A549 (cell line): ENCODE data around the gene PGGHG.

Experiments used
- CHD4 ChIP-seq: fragments of 200-600 bp; sonication (generic); IDR thresholded peaks from 2 replicates; pipeline ENCODE4 v1.6.1; 2016; ENCODE audit warnings: antibody characterized with exemption, mild to moderate bottlenecking, borderline replicate concordance
- CTCF ChIP-seq: fragments of >200 bp; sonication (Bioruptor Twin); formaldehyde crosslinking; IDR thresholded peaks from 3 replicates; pipeline ENCODE4 v1.5.1; 2016
- POLR2A ChIP-seq: IDR thresholded peaks from 2 replicates; pipeline ENCODE4 v1.6.1; 2012; ENCODE audit warnings: mild to moderate bottlenecking, low read length
- RCOR1 ChIP-seq: fragments of 150-350 bp; IDR thresholded peaks from 2 replicates; pipeline ENCODE4 v1.6.1; 2014; ENCODE audit warnings: antibody characterized with exemption, low read length, low read depth
- SMC3 ChIP-seq: fragments of >200 bp; sonication (Bioruptor Twin); formaldehyde crosslinking; IDR thresholded peaks from 3 replicates; pipeline ENCODE4 v1.6.1; 2018; ENCODE audit warnings: inconsistent platforms
- TF ChIP-seq, protein P1 (sequence below): fragments of 200-600 bp; sonication (generic); IDR thresholded peaks from 2 replicates; pipeline ENCODE4 v1.6.1; 2016; ENCODE audit warnings: antibody characterized with exemption, mild to moderate bottlenecking, moderate library complexity
- TF ChIP-seq, protein P2 (sequence below): IDR thresholded peaks from 2 replicates; pipeline ENCODE4 v1.6.1; 2012; ENCODE audit warnings: low read depth, borderline replicate concordance

DNA sequence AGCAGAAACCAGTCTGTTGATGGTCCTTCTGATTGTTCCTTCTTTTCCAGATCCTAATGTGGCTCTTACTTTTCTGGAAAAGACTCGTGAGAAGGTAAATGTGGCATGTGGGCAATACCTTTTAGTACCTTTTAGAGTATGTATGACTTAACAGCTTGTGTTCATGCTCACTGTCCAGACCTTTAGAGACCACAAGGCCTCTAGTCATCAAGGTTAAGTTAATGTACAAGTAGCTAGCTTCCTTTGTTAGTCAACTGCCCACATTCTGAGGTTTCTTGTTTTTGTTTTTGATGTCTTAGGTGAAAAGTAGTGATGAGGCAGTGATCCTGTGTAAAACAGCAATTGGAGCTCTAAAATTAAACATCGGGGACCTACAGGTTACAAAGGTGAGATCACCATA is 44.5 kb upstream of the PGGHG start:
- TF ChIP-seq CHD4, result no peak
- TF ChIP-seq RCOR1, result no peak
- TF ChIP-seq CTCF, result no peak
- no peak for TF ChIP-seq SMC3
- no peak for TF ChIP-seq POLR2A
- TF ChIP-seq, protein P1, sequence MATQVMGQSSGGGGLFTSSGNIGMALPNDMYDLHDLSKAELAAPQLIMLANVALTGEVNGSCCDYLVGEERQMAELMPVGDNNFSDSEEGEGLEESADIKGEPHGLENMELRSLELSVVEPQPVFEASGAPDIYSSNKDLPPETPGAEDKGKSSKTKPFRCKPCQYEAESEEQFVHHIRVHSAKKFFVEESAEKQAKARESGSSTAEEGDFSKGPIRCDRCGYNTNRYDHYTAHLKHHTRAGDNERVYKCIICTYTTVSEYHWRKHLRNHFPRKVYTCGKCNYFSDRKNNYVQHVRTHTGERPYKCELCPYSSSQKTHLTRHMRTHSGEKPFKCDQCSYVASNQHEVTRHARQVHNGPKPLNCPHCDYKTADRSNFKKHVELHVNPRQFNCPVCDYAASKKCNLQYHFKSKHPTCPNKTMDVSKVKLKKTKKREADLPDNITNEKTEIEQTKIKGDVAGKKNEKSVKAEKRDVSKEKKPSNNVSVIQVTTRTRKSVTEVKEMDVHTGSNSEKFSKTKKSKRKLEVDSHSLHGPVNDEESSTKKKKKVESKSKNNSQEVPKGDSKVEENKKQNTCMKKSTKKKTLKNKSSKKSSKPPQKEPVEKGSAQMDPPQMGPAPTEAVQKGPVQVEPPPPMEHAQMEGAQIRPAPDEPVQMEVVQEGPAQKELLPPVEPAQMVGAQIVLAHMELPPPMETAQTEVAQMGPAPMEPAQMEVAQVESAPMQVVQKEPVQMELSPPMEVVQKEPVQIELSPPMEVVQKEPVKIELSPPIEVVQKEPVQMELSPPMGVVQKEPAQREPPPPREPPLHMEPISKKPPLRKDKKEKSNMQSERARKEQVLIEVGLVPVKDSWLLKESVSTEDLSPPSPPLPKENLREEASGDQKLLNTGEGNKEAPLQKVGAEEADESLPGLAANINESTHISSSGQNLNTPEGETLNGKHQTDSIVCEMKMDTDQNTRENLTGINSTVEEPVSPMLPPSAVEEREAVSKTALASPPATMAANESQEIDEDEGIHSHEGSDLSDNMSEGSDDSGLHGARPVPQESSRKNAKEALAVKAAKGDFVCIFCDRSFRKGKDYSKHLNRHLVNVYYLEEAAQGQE, result no peak
- TF ChIP-seq, protein P2, sequence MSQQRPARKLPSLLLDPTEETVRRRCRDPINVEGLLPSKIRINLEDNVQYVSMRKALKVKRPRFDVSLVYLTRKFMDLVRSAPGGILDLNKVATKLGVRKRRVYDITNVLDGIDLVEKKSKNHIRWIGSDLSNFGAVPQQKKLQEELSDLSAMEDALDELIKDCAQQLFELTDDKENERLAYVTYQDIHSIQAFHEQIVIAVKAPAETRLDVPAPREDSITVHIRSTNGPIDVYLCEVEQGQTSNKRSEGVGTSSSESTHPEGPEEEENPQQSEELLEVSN, result no peak
